Loucy (cell line): ENCODE data around the gene PXN.

Experiments
- EZH2phosphoT487 ChIP-seq: fragments of 200-600 bp; IDR thresholded peaks from 2 replicates; pipeline ENCODE4 v1.6.1; 2018; ENCODE audit warnings: antibody characterized with exemption, mild to moderate bottlenecking, moderate library complexity, borderline replicate concordance
- TF ChIP-seq, protein P1 (sequence below): fragments of 200-600 bp; sonication (generic); conservative IDR thresholded peaks from 2 replicates; pipeline ENCODE4 v1.5.1; 2014; ENCODE audit warnings: mild to moderate bottlenecking, antibody characterized with exemption, low read length

DNA sequence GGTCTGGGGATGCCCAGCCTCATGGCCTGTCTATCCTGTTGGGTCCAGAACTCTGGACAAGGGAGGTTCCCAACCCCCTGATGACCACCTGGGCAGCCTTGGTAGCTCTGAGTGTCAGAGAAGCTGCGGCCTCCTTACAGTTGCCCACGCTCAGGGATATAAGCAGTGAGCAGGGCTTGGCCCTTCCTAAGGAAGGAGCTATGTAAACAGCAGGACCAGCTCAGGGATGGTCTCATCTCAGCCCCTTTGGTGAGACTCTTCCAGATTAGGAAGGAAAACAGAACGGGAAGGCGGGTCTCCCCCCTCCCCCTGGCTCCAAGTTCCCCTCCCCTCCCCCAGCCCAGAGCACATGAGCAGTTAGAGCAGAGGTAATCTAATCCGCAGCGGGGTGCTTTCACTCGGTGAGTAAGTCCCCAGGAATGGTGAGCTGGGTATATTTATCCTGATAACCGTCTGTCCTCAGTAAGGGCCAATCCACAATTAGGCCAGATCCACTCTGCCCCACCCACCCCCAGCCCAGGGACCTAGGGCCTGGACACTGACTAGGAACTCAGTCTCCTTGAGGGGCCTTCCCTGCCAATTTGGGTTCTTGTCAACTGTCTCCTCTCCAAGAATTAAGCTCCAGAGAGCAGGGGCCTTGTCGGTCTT, 35.1 kb downstream of the PXN start:
- TF ChIP-seq, protein P1, sequence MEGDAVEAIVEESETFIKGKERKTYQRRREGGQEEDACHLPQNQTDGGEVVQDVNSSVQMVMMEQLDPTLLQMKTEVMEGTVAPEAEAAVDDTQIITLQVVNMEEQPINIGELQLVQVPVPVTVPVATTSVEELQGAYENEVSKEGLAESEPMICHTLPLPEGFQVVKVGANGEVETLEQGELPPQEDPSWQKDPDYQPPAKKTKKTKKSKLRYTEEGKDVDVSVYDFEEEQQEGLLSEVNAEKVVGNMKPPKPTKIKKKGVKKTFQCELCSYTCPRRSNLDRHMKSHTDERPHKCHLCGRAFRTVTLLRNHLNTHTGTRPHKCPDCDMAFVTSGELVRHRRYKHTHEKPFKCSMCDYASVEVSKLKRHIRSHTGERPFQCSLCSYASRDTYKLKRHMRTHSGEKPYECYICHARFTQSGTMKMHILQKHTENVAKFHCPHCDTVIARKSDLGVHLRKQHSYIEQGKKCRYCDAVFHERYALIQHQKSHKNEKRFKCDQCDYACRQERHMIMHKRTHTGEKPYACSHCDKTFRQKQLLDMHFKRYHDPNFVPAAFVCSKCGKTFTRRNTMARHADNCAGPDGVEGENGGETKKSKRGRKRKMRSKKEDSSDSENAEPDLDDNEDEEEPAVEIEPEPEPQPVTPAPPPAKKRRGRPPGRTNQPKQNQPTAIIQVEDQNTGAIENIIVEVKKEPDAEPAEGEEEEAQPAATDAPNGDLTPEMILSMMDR, result no peak
- TF ChIP-seq EZH2phosphoT487, result no peak
